Measurements from ENCODE around the gene CFAP45.

The CFAP45 gene

GRCh38 chr1:159936273-159936904, 36.4 kb upstream of the CFAP45 start:
- peak; percentile 65 to 78 for DNase-seq (ENCODE audit: low read depth in 2 of 2)

DNA sequence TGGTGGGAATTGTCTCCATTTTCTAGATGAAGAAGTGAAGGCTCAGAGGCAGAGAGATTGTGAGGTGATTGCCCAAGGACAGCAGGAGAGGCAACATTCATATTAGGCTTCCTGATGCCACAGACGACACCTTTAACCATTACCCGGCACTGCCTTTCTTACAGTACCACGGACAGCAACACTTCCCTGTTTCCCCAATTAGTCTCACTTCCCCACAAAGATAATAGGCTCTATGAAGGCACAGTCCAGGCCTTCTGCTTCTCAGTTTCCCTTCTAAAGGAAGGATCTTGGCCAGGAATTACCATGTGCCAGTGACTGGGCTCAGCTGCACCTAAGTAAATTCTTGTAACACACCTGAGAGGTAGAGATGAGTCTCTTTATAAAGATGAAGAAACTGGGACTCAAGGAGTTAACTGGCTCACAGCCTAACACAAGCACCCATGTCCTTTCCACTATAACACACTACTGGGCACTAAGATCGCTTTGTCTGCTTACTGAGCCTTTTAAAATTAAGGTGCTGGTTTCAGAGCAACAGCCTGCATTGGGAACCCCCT, 35.8 kb upstream of the CFAP45 start:
- DNase-seq (ENCODE audit: low read depth in 2 of 2), result no peak

GRCh38 chr1:159935305-159935704, 35.3 kb upstream of the CFAP45 start:
- no peak for DNase-seq (ENCODE audit: low read depth in 2 of 2)

GRCh38 chr1:159934136-159935039, 34.4 kb upstream of the CFAP45 start:
- no peak for DNase-seq (ENCODE audit: low read depth in 2 of 2)

DNA sequence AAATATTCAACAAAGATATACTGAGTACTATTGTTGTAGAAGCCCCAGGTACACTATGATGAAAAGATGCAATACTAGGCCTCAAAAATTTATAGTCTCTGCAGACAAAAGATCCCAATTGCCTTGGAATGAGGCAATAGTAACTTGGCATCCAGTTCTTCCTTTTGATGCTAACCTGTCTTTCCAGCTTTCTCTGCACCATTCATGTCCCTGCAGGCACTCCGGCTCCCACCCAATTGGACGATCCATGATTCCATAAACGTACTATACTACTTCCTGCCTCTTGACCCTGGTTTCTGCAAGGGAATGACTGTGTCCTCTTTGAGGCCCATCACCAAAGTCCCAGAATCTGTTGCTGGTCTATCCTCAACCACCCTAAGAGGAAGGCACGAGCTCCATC, 33.4 kb upstream of the CFAP45 start:
- DNase-seq (ENCODE audit: low read depth in 2 of 2), result no peak

- no peak for DNase-seq (ENCODE audit: low read depth in 2 of 2)
Observed at GRCh38 chr1:159932296-159933285, 32.6 kb upstream of the CFAP45 start.

DNA sequence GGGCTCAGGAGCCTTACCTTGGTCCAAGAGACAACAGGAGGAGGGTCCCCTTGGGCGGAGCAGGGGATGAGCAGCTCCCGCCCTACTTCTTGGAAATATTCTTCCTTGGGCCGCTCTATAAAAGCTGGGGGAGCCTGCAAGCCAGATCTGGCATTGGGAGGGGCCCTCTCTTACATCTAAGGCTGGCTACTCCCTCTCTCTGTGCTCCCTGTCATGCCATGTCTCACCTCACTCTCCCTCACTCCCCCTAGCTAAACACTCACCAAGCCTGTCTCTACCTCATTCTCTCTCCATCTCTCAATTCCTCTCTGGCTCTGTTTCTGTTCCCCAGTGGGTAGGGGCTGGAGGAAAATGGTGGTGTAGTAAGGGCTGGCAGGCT, 31.8 kb upstream of the CFAP45 start:
- no peak for DNase-seq (ENCODE audit: low read depth in 2 of 2)

DNA sequence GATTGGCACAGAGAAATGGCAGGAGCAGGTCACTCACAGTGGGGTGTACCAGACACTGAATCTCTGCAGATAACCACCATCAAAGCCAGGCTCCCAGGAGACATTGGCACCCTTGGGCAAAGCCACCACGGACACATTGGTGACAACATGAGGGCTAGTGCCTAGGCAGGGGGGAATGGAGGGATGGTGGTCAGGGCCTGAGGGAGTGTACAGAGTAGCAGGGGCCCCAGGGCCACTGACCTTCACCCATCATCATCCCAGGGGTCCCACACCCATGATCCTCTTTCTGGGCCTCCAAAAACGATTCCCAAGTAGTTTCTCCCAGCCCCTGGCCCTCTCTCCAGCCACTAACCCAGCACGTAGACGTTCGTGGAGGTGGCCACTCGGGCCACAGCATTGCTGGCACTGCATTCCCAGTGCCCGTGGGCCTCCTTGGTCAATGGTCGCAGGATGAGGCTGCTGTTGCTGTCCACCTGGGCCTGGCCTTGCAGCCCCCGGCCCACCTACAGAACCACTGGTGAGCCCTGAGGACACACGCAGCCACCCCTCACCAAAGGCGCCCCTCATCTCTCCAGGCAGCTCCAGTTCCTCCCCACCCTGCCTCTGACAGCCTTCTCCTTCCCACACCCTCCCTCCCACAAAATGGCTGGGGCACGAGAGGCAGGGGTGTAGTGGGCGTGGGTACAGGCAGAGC, 31.3 kb upstream of the CFAP45 start:
- no peak for DNase-seq (ENCODE audit: low read depth in 2 of 2)

GRCh38 chr1:159930634-159931033, 30.7 kb upstream of the CFAP45 start:
- no peak for DNase-seq (ENCODE audit: low read depth in 2 of 2)

- no peak for DNase-seq (ENCODE audit: low read depth in 2 of 2)
Observed at GRCh38 chr1:159930216-159930615, 30.3 kb upstream of the CFAP45 start.

GRCh38 chr1:159929155-159930051, 29.4 kb upstream of the CFAP45 start:
- no peak for DNase-seq (ENCODE audit: low read depth in 2 of 2)

- no peak for DNase-seq (ENCODE audit: low read depth in 2 of 2)
Observed at GRCh38 chr1:159928491-159929050, 28.6 kb upstream of the CFAP45 start.

DNA sequence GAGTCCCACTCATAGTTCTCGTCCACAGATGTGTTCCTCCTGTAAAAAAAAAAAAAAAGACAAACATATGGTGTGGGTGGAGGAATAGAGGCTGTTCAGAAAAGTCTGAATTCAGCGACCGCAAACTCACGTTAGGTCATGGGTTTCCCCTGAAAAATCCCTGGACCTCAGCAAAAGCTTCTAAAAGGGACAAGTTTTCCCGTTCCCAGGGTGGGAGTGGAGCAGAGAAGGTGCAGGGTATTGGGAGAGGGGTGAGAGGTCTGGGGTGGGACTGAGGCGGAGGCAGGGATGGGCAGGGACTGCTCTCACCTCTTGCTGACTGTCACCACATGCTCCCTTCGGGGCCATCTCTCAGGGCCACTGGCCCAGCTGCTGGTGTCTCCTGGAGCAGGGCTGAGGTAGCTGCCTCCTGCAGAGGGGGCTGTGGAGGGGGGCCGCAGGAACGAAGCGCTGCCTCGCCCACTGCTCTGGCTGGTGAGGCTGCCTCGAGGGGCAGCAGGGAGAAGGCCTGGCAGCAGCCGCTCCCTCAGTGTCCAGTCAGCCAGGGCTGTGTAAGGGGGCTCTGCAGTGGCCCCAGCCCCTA, 28.0 kb upstream of the CFAP45 start:
- DNase-seq (ENCODE audit: low read depth in 2 of 2), result no peak

- DNase-seq (ENCODE audit: low read depth in 2 of 2), result no peak
Observed at GRCh38 chr1:159927211-159927848, 27.4 kb upstream of the CFAP45 start.

GRCh38 chr1:159925719-159926078, 25.7 kb upstream of the CFAP45 start:
- DNase-seq (ENCODE audit: low read depth in 2 of 2), result peak in 1 of 2 donors; percentile 28

GRCh38 chr1:159924791-159925718, 25.1 kb upstream of the CFAP45 start, which contains the start of gene TAGLN2:
TAGLN2 (minus strand) TSS chr1:159925507; CDS start chr1:159920509, 4,998 bp downstream.
- peak; percentile 87 to 89 for DNase-seq (ENCODE audit: low read depth in 2 of 2)

DNA sequence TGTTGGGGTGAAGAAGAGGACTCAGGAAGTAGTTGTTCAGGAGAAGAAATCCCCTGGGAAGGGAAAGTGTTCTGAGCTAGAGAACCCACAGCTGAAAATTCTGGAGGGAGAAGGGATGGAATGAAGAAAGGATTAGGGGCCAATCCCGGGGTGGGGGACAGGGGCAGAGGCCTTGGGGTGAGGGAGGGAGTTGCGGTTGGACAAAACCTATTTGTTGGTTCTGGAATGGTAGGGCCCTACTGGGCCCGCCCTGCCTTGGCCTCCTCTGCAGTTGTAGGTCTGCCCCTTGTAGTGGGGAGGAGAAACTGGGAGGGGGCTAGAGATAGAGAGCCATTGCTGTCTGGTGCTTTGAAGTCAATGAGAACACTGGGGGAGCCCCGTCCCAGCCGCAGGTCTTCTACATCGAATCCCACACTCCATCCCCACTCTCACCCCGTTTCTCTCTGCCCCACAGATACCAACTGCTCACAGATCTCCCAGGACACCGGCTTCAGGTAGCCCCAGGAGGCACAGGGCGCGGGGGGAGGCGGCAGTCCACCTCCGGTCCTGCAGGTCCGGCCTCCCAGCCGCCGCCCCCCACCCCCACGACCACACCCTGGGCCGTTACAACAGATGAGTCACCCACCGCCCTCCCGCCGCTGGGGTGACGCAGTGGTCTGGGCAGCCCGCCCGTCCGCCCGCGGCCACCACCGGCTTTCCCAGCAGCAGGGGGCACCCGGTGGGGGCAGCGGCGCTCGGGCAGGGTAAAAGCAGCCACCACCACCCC, 24.2 kb upstream of the CFAP45 start:
- DNase-seq (ENCODE audit: low read depth in 2 of 2), result peak; percentile 58 to 63

All from stimulated activated CD8-positive, alpha-beta memory T cell treated with anti-CD3 and anti-CD28 coated beads, Interleukin-2, amount 100 ng/mL, for 48 hours (primary cell).